BJ (cell line): ENCODE measurements around the gene GNL1. TPM values are rescaled to one million over a fixed set of nuclear protein-coding genes. Genes with fewer than 3 reads are reported as not detected.

Source experiments
- CTCF ChIA-PET: fragments of 350-600 bp; formaldehyde crosslinking; extraction: SDS; loops from one replicate; lab custom pipeline; 2021; ENCODE audit warnings: antibody characterized with exemption, inconsistent platforms; lab: Yijun Ruan, JAX
- POLR2A ChIA-PET: fragments of 300-600 bp; sonication (Branson Sonifier 250); formaldehyde crosslinking; extraction: SDS; loops from one replicate; lab custom pipeline; 2021; ENCODE audit warnings: antibody characterized with exemption; lab: Charles Lee
- DNase-seq: peaks from one replicate; pipeline ENCODE4 v3.0.0-alpha.2; 2011; ENCODE audit warnings: low read depth
- H3K27me3 ChIP-seq: 2 replicates; pipeline ENCODE4 v1.6.0; 2011; ENCODE audit warnings: low read length; ENCODE audit not compliant: control insufficient read depth, insufficient read depth
- H3K36me3 ChIP-seq: 2 replicates; pipeline ENCODE4 v1.5.1; 2011; ENCODE audit warnings: low read length; ENCODE audit not compliant: control insufficient read depth, insufficient read depth
- H3K4me3 ChIP-seq: 2 replicates; pipeline ENCODE4 v1.5.1; 2011; ENCODE audit warnings: low read depth, mild to moderate bottlenecking, control low read depth, low read length
- polyA plus RNA-seq: library from polyadenylated mRNA; depleted of rRNA; stranded (reverse); fragments of >200 nt; gene quantifications from 2 replicates; pipeline ENCODE4 v1.2.3, GENCODE V29; 2011
- TF ChIP-seq, protein P1 (sequence below): IDR thresholded peaks from 2 replicates; pipeline ENCODE4 v1.5.1; 2011; ENCODE audit warnings: low read depth, mild to moderate bottlenecking, control low read depth, inconsistent platforms, low read length, moderate library complexity; ENCODE audit not compliant: insufficient read depth

GNL1 gene
- polyA plus RNA-seq, 1 experiment, result 47.6 TPM

DNA sequence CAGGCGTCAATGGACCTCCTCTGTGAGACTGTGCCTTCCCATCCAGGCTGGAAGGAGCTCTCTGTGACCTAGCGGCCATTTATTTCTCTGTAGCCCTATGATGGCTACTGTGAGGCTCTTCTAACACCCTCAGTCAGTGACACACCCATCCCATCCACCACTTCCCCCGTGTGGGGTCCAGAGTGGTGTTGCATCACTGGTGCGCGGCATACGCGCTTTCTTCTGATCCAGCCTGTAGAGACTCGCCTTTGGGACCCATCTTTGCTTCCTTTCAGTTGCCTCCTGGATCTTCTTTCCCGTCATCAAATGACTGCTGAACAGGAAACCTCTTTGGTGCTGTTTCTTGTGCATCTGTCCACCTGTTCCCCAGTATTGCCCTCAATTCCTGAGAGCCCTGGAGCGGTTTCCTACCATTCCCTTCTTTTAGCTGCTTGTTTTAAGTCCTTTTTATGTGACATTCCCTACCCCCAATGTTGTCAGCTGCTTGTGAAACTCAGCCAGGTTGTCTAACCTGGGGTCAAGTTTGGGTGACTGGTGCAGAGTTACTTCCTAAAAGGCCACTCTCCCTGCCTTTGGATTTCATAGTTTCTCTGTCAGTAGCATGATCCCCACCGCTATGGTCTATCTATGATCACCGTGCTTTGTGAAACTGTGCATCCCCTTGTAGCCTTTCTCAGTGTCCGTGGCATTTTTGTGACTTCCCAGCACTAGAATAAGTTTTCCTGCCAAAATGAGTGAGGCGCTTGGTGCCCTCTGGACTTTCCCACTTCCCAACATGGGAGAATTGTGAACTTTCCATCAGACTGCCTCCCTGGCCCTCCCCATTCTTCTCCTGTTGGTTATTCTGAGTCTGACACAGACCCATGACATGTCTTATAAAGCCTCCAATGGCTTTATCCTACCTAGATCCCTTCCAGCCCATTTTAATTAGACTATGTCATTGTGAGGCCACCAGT lies 6.5 kb upstream of the GNL1 start:
- DNase-seq, result no peak
- ChIA-PET CTCF (interaction anchor here (0.6 to 1.4 kb wide), 2 partner anchors 18 to 21 kb away, joined by 3 read pairs; no protein-coding TSS in a partner anchor), POLR2A (no interaction called here)
- H3K27me3 ChIP-seq, result no peaks in the 10 kb centered on the region
- peaks cover 5% of the 10 kb centered on the region for H3K36me3 ChIP-seq
- TF ChIP-seq, protein P1, sequence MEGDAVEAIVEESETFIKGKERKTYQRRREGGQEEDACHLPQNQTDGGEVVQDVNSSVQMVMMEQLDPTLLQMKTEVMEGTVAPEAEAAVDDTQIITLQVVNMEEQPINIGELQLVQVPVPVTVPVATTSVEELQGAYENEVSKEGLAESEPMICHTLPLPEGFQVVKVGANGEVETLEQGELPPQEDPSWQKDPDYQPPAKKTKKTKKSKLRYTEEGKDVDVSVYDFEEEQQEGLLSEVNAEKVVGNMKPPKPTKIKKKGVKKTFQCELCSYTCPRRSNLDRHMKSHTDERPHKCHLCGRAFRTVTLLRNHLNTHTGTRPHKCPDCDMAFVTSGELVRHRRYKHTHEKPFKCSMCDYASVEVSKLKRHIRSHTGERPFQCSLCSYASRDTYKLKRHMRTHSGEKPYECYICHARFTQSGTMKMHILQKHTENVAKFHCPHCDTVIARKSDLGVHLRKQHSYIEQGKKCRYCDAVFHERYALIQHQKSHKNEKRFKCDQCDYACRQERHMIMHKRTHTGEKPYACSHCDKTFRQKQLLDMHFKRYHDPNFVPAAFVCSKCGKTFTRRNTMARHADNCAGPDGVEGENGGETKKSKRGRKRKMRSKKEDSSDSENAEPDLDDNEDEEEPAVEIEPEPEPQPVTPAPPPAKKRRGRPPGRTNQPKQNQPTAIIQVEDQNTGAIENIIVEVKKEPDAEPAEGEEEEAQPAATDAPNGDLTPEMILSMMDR, result no peak
- no peak overlapping the region for H3K4me3 ChIP-seq

DNA sequence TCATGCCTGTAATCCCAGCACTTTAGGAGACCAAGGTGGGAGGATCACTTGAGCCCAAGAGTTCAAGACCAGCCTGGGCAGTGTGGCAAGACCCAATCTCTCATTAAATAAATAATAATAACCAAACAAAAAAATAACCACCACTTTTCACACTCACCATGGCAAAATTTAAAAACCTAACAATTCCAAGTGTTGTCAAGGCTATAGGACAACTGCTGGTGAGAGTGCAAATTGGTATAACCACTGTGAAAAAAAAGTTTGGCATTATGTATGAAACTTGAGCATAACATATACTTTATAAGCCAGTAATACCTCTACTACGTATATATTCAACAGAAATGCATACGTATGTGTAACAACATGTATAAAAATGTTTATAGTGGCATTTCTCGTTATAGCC lies 4.6 kb upstream of the GNL1 start:
- ChIA-PET CTCF (no interaction called here), POLR2A (no interaction called here)
- no peak overlapping the region for H3K4me3 ChIP-seq
- TF ChIP-seq, protein P1, result no peak
- no peaks in the 10 kb centered on the region for H3K27me3 ChIP-seq
- no peak for DNase-seq
- H3K36me3 ChIP-seq, result peaks cover 5% of the 10 kb centered on the region

DNA sequence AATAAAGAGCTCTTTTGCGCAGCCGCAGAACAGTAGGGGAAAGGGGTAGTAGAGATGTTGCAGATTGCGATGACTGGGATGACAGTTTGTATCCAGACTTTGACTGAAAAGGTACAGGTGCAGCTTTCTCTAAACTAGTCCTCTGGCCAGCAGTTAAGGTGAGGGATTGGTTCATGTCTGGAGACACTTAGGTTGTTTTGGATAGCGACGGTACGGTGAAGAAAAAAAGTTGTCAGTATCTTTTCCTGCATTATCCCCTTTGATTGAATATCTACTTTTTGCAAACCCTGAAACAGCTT lies 1.3 kb upstream of the GNL1 start:
- POLR2A ChIA-PET, result interaction anchor here (1.0 kb wide), 1 partner anchor 14 kb away, joined by 3 read pairs; the partner anchor contains the start of gene ABCF1
- TF ChIP-seq, protein P1, result no peak
- CTCF ChIA-PET, result interaction anchor here (0.5 to 5.3 kb wide), 2 partner anchors 12 to 74 kb away, joined by 4 to 37 read pairs; no protein-coding TSS in a partner anchor
- no peaks in the 10 kb centered on the region for H3K27me3 ChIP-seq
- H3K4me3 ChIP-seq, result peak overlapping the region; percentile 65
- peaks cover 12% of the 10 kb centered on the region for H3K36me3 ChIP-seq
- DNase-seq, result no peak

DNA sequence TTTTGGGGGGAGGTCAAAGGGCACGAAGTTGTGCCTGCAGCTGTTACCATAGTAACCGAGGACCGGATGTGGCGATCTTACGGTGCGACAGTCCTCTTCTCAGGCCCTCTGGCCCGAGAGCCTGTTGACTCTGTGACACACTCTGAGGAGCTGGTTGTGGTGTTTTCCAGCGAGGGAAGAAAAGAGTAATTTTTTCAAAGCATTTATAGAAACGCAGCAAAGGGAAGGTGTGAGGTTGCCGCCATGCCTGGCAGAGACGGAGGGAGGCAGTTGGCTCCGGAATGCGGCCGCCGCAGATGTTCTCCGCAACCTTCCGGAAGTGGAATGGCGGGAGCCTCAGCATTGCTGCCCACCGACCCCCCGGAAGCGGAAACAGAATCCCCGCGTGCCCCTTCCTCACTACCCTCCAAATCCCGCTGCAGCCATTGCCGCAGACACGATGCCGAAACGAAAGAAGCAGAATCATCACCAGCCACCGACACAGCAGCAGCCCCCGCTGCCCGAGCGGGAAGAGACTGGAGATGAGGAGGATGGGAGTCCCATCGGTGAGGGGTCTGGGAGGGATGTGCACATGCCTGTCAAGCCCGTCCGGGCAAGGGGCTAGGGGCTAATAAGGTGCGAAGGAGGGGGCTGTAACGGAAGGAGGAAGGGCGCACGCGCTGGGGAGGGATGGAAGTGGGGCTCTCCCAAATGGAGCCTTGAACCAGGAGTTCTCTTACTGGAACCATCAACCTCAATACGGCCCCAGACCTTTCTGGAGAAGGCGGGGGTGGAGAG lies 805 bp upstream of the GNL1 start, which contains the start of gene PRR3:
Gene PRR3 (plus strand): TSS at position 390 of the 777 bp plus-strand sequence. CDS start 50 bp downstream, at position 440.
- DNase-seq, result peak; percentile 44
- Histone ChIP-seq H3K36me3 (peaks cover 13% of the 10 kb centered on the region), H3K27me3 (no peaks in the 10 kb centered on the region), H3K4me3 (peak within 1 kb of the TSS; percentile 65)
- TF ChIP-seq, protein P1, result no peak
- ChIA-PET POLR2A (interaction anchor here (1.0 kb wide), 1 partner anchor 14 kb away, joined by 3 read pairs; the partner anchor contains the start of gene ABCF1), CTCF (interaction anchor here (0.5 to 5.3 kb wide), 5 partner anchors 12 to 74 kb away, joined by 3 to 37 read pairs (median 4); partner anchors contain the start of gene ABCF1)

DNA sequence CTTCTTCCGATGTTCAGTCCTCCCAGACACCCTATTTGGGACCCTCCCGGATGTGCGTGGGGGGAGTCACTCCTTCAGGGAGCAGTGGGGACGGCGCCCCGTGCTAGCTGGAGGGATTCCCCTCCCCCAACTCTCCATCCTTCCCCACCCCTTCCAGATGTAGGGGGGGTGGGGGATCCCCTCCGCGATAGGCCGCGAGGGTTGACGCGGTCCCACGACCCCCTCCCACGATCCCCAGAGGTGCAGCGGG lies 548 bp downstream of the GNL1 start:
- Histone ChIP-seq H3K36me3 (peaks cover 18% of the 10 kb centered on the region), H3K4me3 (peak overlapping the region; percentile 65), H3K27me3 (no peaks in the 10 kb centered on the region)
- TF ChIP-seq, protein P1, result no peak
- DNase-seq, result no peak
- CTCF ChIA-PET, result interaction anchor here (1.7 to 5.3 kb wide), 5 partner anchors 10 to 74 kb away, joined by 5 to 37 read pairs (median 8); no protein-coding TSS in a partner anchor
- POLR2A ChIA-PET, result no interaction called here
